IMR-90 (cell line): ENCODE measurements around the gene TMEM37.

ENCODE experiments used
- FOS ChIP-seq: fragments of 150-350 bp; IDR thresholded peaks from 2 replicates; pipeline ENCODE4 v1.6.1; 2016; ENCODE audit warnings: low read depth, low read length
- RFX5 ChIP-seq: IDR thresholded peaks from 2 replicates; pipeline ENCODE4 v1.8.0; 2012; ENCODE audit warnings: low read depth, mild to moderate bottlenecking, low read length, moderate library complexity
- TF ChIP-seq, protein P1 (sequence below): conservative IDR thresholded peaks from 2 replicates; pipeline ENCODE4 v1.5.1; 2012; ENCODE audit warnings: mild to moderate bottlenecking, low read depth, low read length, improper control_type of control experiment

DNA sequence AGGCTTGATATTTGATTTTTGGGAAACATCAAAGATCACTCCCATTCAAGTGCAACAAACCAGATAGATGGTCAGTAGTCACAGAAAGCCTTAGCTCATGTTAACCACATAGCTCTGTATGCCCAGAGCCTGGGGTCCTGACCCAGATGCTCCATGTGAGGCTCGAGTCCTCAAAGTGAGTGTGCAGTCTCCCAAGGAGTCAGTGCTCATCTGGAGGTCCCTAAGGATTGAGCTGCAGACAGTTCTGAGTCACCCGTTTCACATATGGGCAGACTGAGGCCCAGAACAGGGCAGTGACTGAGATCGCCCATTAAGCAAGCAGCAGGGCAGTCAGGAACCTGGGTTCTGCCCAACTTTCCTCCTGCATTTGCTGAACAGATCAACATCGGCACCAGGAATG lies 9.2 kb downstream of the TMEM37 start:
- TF ChIP-seq, protein P1, sequence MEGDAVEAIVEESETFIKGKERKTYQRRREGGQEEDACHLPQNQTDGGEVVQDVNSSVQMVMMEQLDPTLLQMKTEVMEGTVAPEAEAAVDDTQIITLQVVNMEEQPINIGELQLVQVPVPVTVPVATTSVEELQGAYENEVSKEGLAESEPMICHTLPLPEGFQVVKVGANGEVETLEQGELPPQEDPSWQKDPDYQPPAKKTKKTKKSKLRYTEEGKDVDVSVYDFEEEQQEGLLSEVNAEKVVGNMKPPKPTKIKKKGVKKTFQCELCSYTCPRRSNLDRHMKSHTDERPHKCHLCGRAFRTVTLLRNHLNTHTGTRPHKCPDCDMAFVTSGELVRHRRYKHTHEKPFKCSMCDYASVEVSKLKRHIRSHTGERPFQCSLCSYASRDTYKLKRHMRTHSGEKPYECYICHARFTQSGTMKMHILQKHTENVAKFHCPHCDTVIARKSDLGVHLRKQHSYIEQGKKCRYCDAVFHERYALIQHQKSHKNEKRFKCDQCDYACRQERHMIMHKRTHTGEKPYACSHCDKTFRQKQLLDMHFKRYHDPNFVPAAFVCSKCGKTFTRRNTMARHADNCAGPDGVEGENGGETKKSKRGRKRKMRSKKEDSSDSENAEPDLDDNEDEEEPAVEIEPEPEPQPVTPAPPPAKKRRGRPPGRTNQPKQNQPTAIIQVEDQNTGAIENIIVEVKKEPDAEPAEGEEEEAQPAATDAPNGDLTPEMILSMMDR: no peak
- TF ChIP-seq FOS (no peak), RFX5 (no peak)
